ENCODE measurements around the gene NUDT6.

GRCh38 chr4:122908223-122908622 lies 14.2 kb downstream of the NUDT6 start:
- TF ChIP-seq CTCF (IDR thresholded peaks at IDR 0.05) (no peak), ZFX (IDR thresholded peaks at IDR 0.05; ENCODE audit: borderline replicate concordance) (no peak)
